ENCODE measurements around the gene HGD.

- no peak for TF ChIP-seq CTCF (IDR thresholded peaks at IDR 0.05)
- no peak for TF ChIP-seq SMAD4 (CRISPR knock-in tag; IDR thresholded peaks at IDR 0.05)
- no peak for TF ChIP-seq ETV6 (CRISPR knock-in tag; IDR thresholded peaks at IDR 0.05)
- TF ChIP-seq ATF3 (CRISPR knock-in tag; conservative IDR thresholded peaks at IDR 0.05) = no peak
- TF ChIP-seq SP1 (CRISPR knock-in tag; conservative IDR thresholded peaks at IDR 0.05) = no peak
- no peak for TF ChIP-seq ZNF281 (CRISPR knock-in tag; IDR thresholded peaks at IDR 0.05)
- no peak for TF ChIP-seq CBFB (CRISPR knock-in tag; IDR thresholded peaks at IDR 0.05; ENCODE audit: low read depth)
- no peak for TF ChIP-seq ESRRA (CRISPR knock-in tag; IDR thresholded peaks at IDR 0.05; ENCODE audit: borderline replicate concordance)
Measured at GRCh38 chr3:120693439-120694171, 11.6 kb upstream of the HGD start.

Data from WTC11 (cell line).